ENCODE results near the gene FAM174C. TPM values are rescaled to one million over a fixed set of nuclear protein-coding genes. Genes with fewer than 3 reads are reported as not detected.
A peak's percentile ranks its signal among the peaks of the same experiment; 100 is the strongest.

The FAM174C gene
- total RNA-seq, 1 experiment from 2014 or later, result 110 TPM

- no peak overlapping the region for H2AFZ ChIP-seq (ENCODE audit: low read length)
- peaks cover 35% of the 10 kb centered on the region for H3K27me3 ChIP-seq (ENCODE audit: low read length)
- ATAC-seq (peak; percentile 19; the same call in 1 of the 2 replicates), DNase-seq (no peak)
- H3K4me2 ChIP-seq (ENCODE audit: low read length), result peak overlapping the region; percentile 26; the same call in 1 of the 2 replicates
- H4K20me1 ChIP-seq (ENCODE audit: low read length), result no peaks in the 10 kb centered on the region
- no TSS peak for BruUV-seq (replicated peaks)
- CTCF ChIA-PET, result interaction anchor here (0.7 kb wide), 1 partner anchor 118 kb away, joined by 16 read pairs; no protein-coding TSS in a partner anchor
- H3K27ac ChIP-seq (ENCODE audit: low read length), result no peak overlapping the region
- intact Hi-C loops (cut with micrococcal nuclease), result no loop called here
- H3K9ac ChIP-seq (ENCODE audit: low read length), result no peak overlapping the region
- H3K4me3 ChIP-seq (ENCODE audit: low read length), result no peak overlapping the region
- H3K4me1 ChIP-seq (ENCODE audit: insufficient read depth, low read length), result no peaks in the 10 kb centered on the region
- no peaks in the 10 kb centered on the region for H3K36me3 ChIP-seq (ENCODE audit: low read depth, low read length)
- H3K9me2 ChIP-seq (replicated peaks; ENCODE audit: low read length), result no peaks in the 10 kb centered on the region
- H3K79me2 ChIP-seq (ENCODE audit: low read length), result no peaks in the 10 kb centered on the region
- POLR2A ChIA-PET (ENCODE audit: unreplicated experiment), result interaction anchor here (0.7 kb wide), 1 partner anchor 23 kb away, joined by 5 read pairs; the partner anchor contains the start of gene CIRBP
- H3F3A ChIP-seq (ENCODE audit: low read length, unreplicated experiment), result no peaks in the 10 kb centered on the region
- TF ChIP-seq EZH2phosphoT487 (IDR thresholded peaks at IDR 0.05; ENCODE audit: borderline replicate concordance, low read length) (no peak), EZH2 (IDR thresholded peaks at IDR 0.05; ENCODE audit: low read length, unreplicated experiment) (no peak)
- TF ChIP-seq, protein P1, sequence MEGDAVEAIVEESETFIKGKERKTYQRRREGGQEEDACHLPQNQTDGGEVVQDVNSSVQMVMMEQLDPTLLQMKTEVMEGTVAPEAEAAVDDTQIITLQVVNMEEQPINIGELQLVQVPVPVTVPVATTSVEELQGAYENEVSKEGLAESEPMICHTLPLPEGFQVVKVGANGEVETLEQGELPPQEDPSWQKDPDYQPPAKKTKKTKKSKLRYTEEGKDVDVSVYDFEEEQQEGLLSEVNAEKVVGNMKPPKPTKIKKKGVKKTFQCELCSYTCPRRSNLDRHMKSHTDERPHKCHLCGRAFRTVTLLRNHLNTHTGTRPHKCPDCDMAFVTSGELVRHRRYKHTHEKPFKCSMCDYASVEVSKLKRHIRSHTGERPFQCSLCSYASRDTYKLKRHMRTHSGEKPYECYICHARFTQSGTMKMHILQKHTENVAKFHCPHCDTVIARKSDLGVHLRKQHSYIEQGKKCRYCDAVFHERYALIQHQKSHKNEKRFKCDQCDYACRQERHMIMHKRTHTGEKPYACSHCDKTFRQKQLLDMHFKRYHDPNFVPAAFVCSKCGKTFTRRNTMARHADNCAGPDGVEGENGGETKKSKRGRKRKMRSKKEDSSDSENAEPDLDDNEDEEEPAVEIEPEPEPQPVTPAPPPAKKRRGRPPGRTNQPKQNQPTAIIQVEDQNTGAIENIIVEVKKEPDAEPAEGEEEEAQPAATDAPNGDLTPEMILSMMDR (conservative IDR thresholded peaks at IDR 0.05; ENCODE audit: low read depth, low read length), result no peak
- H3K9me3 ChIP-seq (ENCODE audit: low read length), result no peaks in the 10 kb centered on the region
Measured at GRCh38 chr19:1291761-1292418, 16.6 kb downstream of the FAM174C start.

- TF ChIP-seq EZH2 (IDR thresholded peaks at IDR 0.05; ENCODE audit: low read length, unreplicated experiment) (no peak), EZH2phosphoT487 (IDR thresholded peaks at IDR 0.05; ENCODE audit: borderline replicate concordance, low read length) (no peak)
- TF ChIP-seq, protein P1 (conservative IDR thresholded peaks at IDR 0.05; ENCODE audit: low read depth, low read length), result no peak
- Histone ChIP-seq H3K4me2 (ENCODE audit: low read length) (peak overlapping the region; percentile 26; the same call in 1 of the 2 replicates), H3K9me2 (replicated peaks; ENCODE audit: low read length) (no peaks in the 10 kb centered on the region), H3K27ac (ENCODE audit: low read length) (no peak overlapping the region), H3K4me3 (ENCODE audit: low read length) (no peak overlapping the region), H3K9ac (ENCODE audit: low read length) (no peak overlapping the region), H3K79me2 (ENCODE audit: low read length) (no peaks in the 10 kb centered on the region), H3K36me3 (ENCODE audit: low read depth, low read length) (no peaks in the 10 kb centered on the region), H2AFZ (ENCODE audit: low read length) (no peak overlapping the region), H4K20me1 (ENCODE audit: low read length) (no peaks in the 10 kb centered on the region), H3K4me1 (ENCODE audit: insufficient read depth, low read length) (no peaks in the 10 kb centered on the region), H3F3A (ENCODE audit: low read length, unreplicated experiment) (no peaks in the 10 kb centered on the region), H3K9me3 (ENCODE audit: low read length) (no peaks in the 10 kb centered on the region), H3K27me3 (ENCODE audit: low read length) (peaks cover 28% of the 10 kb centered on the region)
- ChIA-PET POLR2A (ENCODE audit: unreplicated experiment) (no interaction called here), CTCF (no interaction called here)
- BruUV-seq (replicated peaks), result no TSS peak
- ATAC-seq (no peak), DNase-seq (no peak)
- intact Hi-C loops (cut with micrococcal nuclease), result no loop called here
Measured at GRCh38 chr19:1292419-1293151, 17.3 kb downstream of the FAM174C start.
